H1 (cell line): ENCODE measurements around the gene MTNR1A. TPM values are rescaled to one million over a fixed set of nuclear protein-coding genes. Genes with fewer than 3 reads are reported as not detected.
"Not testable (repeated sequence)": the region's sequence is repeated elsewhere in the genome, so short reads cannot be mapped to it uniquely, and the experiment has no call there.

Source experiments
- CTCF ChIA-PET: fragments of 300-600 bp; sonication (Branson Sonifier 250); formaldehyde crosslinking; loops from one replicate; lab custom pipeline; 2021; ENCODE audit not compliant: partially characterized antibody; lab: Charles Lee
- POLR2A ChIA-PET: fragments of 300-600 bp; sonication (Branson Sonifier 250); formaldehyde crosslinking; loops from one replicate; lab custom pipeline; 2021; ENCODE audit warnings: inconsistent platforms; ENCODE audit not compliant: partially characterized antibody; lab: Charles Lee
- DNase-seq, 2 experiments: peaks; one replicate each; pipeline versions ENCODE4 v3.0.0 to v3.0.0-alpha.2; 2010 to 2022; ENCODE audit warnings: low spot score in 2 of 2, low read depth in 1 of 2, mixed read lengths in 1 of 2
- FAIRE-seq: peaks from 2 replicates; lab custom pipeline; 2011; peaks lifted over from hg19 to GRCh38; lab: Jason Lieb, UNC
- H2AFZ ChIP-seq: 2 replicates; pipeline ENCODE4 v1.8.1; 2012; ENCODE audit warnings: low read length, inconsistent platforms
- H2AK5ac ChIP-seq: 2 replicates; pipeline ENCODE4 v1.6.1; 2013; ENCODE audit warnings: low read depth, low read length
- H2BK120ac ChIP-seq: replicated peaks from 2 replicates; pipeline ENCODE3; 2013; ENCODE audit warnings: low read depth, low read length, inconsistent platforms
- H2BK12ac ChIP-seq: 2 replicates; pipeline ENCODE4 v1.6.1; 2013; ENCODE audit warnings: low read depth, low read length
- H2BK15ac ChIP-seq: 2 replicates; pipeline ENCODE4 v1.6.1; 2013; ENCODE audit warnings: low read length
- H2BK20ac ChIP-seq: 2 replicates; pipeline ENCODE4 v1.6.1; 2013; ENCODE audit warnings: low read length
- H2BK5ac ChIP-seq: 2 replicates; pipeline ENCODE4 v1.6.1; 2013; ENCODE audit warnings: low read depth, low read length
- H3K14ac ChIP-seq: 2 replicates; pipeline ENCODE4 v1.6.1; 2013; ENCODE audit warnings: inconsistent platforms; ENCODE audit not compliant: insufficient read length
- H3K18ac ChIP-seq: 2 replicates; pipeline ENCODE4 v1.6.1; 2013; ENCODE audit warnings: low read length; ENCODE audit errors: extremely low read depth
- H3K23ac ChIP-seq: 2 replicates; pipeline ENCODE4 v1.6.1; 2013; ENCODE audit warnings: inconsistent platforms; ENCODE audit not compliant: insufficient read length
- H3K23me2 ChIP-seq: 2 replicates; pipeline ENCODE4 v1.6.1; 2013; ENCODE audit warnings: low read depth, low read length
- H3K27ac ChIP-seq: 2 replicates; pipeline ENCODE4 v1.6.1; 2011; ENCODE audit warnings: low read depth, low read length, inconsistent platforms
- H3K27me3 ChIP-seq, 4 experiments: replicated peaks in 1 of 4; 1 replicate in 1 of 4; 2 replicates in 3 of 4; pipeline versions ENCODE4 v1.6.1 to v1.8.1; 2011 to 2013; ENCODE audit warnings: low read length in 3 of 4, mild to moderate bottlenecking in 3 of 4, inconsistent platforms in 2 of 4, mixed read lengths in 2 of 4, moderate library complexity in 1 of 4; ENCODE audit not compliant: control insufficient read depth in 3 of 4, insufficient read depth in 3 of 4; ENCODE audit errors: extremely low read depth in 1 of 4
- H3K36me3 ChIP-seq, 4 experiments: 2 replicates each; pipeline versions ENCODE4 v1.6.1 to v1.8.1; 2011 to 2013; ENCODE audit warnings: mild to moderate bottlenecking in 4 of 4, low read length in 3 of 4, moderate library complexity in 2 of 4, control low read depth in 1 of 4, inconsistent platforms in 1 of 4; ENCODE audit not compliant: insufficient read depth in 4 of 4, control insufficient read depth in 2 of 4
- H3K4ac ChIP-seq: replicated peaks from 2 replicates; pipeline ENCODE3; 2013; ENCODE audit warnings: low read length, low read depth, mixed read lengths, inconsistent platforms; ENCODE audit not compliant: insufficient read length
- H3K4me1 ChIP-seq, 4 experiments: replicated peaks in 1 of 4; 1 replicate in 1 of 4; 2 replicates in 3 of 4; pipeline versions ENCODE4 v1.6.1 to v1.8.1; 2011 to 2013; ENCODE audit warnings: low read length in 3 of 4, inconsistent platforms in 2 of 4, mixed read lengths in 1 of 4; ENCODE audit not compliant: insufficient read depth in 4 of 4, control insufficient read depth in 3 of 4
- H3K4me2 ChIP-seq, 2 experiments: 2 replicates each; pipeline versions ENCODE4 v1.6.1 to v1.8.1; 2011 to 2013; ENCODE audit warnings: low read depth in 2 of 2, low read length in 2 of 2, control low read depth in 1 of 2, inconsistent platforms in 1 of 2, mild to moderate bottlenecking in 1 of 2; ENCODE audit not compliant: insufficient read depth in 1 of 2
- H3K4me3 ChIP-seq, 4 experiments: fragments of 200-600, 300-600 bp in 1 of 4; sonication (generic), shearing (Covaris generic), sonication (Bioruptor Twin) in 1 of 4; 2 replicates each; pipeline versions ENCODE4 v1.5.1 to v1.8.1; 2011 to 2016; ENCODE audit warnings: low read length in 4 of 4, low read depth in 3 of 4, control low read depth in 2 of 4, inconsistent platforms in 2 of 4, mild to moderate bottlenecking in 2 of 4, mixed read lengths in 1 of 4, moderate library complexity in 1 of 4; ENCODE audit not compliant: insufficient read depth in 2 of 4; ENCODE audit errors: extremely low read depth in 1 of 4
- H3K56ac ChIP-seq: replicated peaks from 2 replicates; pipeline ENCODE3; 2013; ENCODE audit warnings: low read depth, mild to moderate bottlenecking, mixed read lengths, low read length, inconsistent platforms; ENCODE audit not compliant: insufficient read length
- H3K79me1 ChIP-seq: 2 replicates; pipeline ENCODE4 v1.6.1; 2013; ENCODE audit warnings: low read depth, low read length, control low read depth
- H3K79me2 ChIP-seq, 2 experiments: 2 replicates each; pipeline versions ENCODE4 v1.6.1 to v1.8.1; 2012 to 2013; ENCODE audit warnings: low read length in 2 of 2, mild to moderate bottlenecking in 2 of 2, inconsistent platforms in 1 of 2; ENCODE audit not compliant: insufficient read depth in 2 of 2, control insufficient read depth in 1 of 2
- H3K9ac ChIP-seq, 4 experiments: replicated peaks in 1 of 4; 1 replicate in 1 of 4; 2 replicates in 3 of 4; pipeline versions ENCODE4 v1.6.1 to v1.8.1; 2011 to 2013; ENCODE audit warnings: low read depth in 3 of 4, low read length in 3 of 4, control low read depth in 2 of 4, mild to moderate bottlenecking in 2 of 4, moderate library complexity in 2 of 4, inconsistent platforms in 1 of 4; ENCODE audit errors: extremely low read depth in 1 of 4
- H3K9me3 ChIP-seq, 2 experiments: 2 replicates each; pipeline versions ENCODE4 v1.6.1 to v1.8.1; 2012 to 2013; ENCODE audit warnings: mild to moderate bottlenecking in 2 of 2, moderate library complexity in 2 of 2, control low read depth in 1 of 2, inconsistent platforms in 1 of 2, low read depth in 1 of 2, low read length in 1 of 2, mixed read lengths in 1 of 2; ENCODE audit not compliant: insufficient read depth in 2 of 2
- H4K20me1 ChIP-seq, 2 experiments: replicated peaks in 1 of 2; 2 replicates each; pipeline versions ENCODE3 to v1.8.1; 2011 to 2013; ENCODE audit warnings: inconsistent platforms in 2 of 2, low read length in 2 of 2, mild to moderate bottlenecking in 1 of 2; ENCODE audit not compliant: insufficient read depth in 2 of 2, control insufficient read depth in 1 of 2
- H4K5ac ChIP-seq: 2 replicates; pipeline ENCODE4 v1.6.1; 2013; ENCODE audit warnings: low read length, low read depth, mixed read lengths, inconsistent platforms; ENCODE audit not compliant: insufficient read length
- H4K8ac ChIP-seq: 2 replicates; pipeline ENCODE4 v1.8.0; 2013; ENCODE audit warnings: mild to moderate bottlenecking, moderate library complexity, low read length, inconsistent platforms; ENCODE audit not compliant: insufficient read depth; ENCODE audit errors: extremely low read depth
- H4K91ac ChIP-seq: replicated peaks from 2 replicates; pipeline ENCODE3; 2013; ENCODE audit warnings: low read length, mixed read lengths, inconsistent platforms; ENCODE audit not compliant: insufficient read length
- WGBS, 2 experiments: shearing (Covaris generic) in 1 of 2; methylation state at CpG; one replicate each; pipeline versions ENCODE4 v1.1.6 to v1.1.7; 2013 to 2015; ENCODE audit warnings: low lambda C conversion rate in 2 of 2, mixed read lengths in 2 of 2, inconsistent platforms in 1 of 2, low coverage in 1 of 2, missing lambda C conversion rate in 1 of 2; ENCODE audit not compliant: insufficient replicate concordance in 2 of 2, insufficient coverage in 1 of 2, insufficient read length in 1 of 2; ENCODE audit errors: extremely low coverage in 1 of 2, missing lambda C conversion rate in 1 of 2; 5-methylcytosine and 5-hydroxymethylcytosine counted together
- polyA plus RNA-seq, 7 experiments: library from polyadenylated mRNA; depleted of rRNA in 3 of 7; stranded (reverse) in 5 of 7; unstranded in 2 of 7; fragments of >200 nt in 5 of 7; fragments of 200-250 nt in 2 of 7; gene quantifications; 1 replicate in 5 of 7; 2 replicates in 1 of 7; 4 replicates in 1 of 7; pipeline versions ENCODE4 v1.2.1 to v1.2.3, GENCODE V29; 2011 to 2013; ENCODE audit warnings: missing spikeins in 2 of 7, mixed read lengths in 2 of 7
- total RNA-seq: library from RNA; stranded (reverse); fragmentation: NEBNext Ultra II Directional; extraction: Animal tissue kit (Norgen Biotek cat#: 25700); gene quantifications from 2 replicates; pipeline ENCODE4 v1.2.1, GENCODE V29; 2021

Gene MTNR1A
- total and polyA plus RNA-seq, 2 of the 8 experiments (the other 6 are each of a cell fraction or from before 2014, with no cell fraction given), result 0.45 to 1.0 TPM

GRCh38 chr4:186523927-186524326, 31.4 kb downstream of the MTNR1A start:
- H2BK120ac ChIP-seq, DNase-seq, H4K91ac ChIP-seq, H3K36me3 ChIP-seq, H3K9me3 ChIP-seq, FAIRE-seq, H3K4me2 ChIP-seq, H3K18ac ChIP-seq, H2AFZ ChIP-seq, H3K9ac ChIP-seq, H3K79me2 ChIP-seq, H3K27me3 ChIP-seq, H2AK5ac ChIP-seq, H3K14ac ChIP-seq, H2BK20ac ChIP-seq, H4K8ac ChIP-seq, H3K56ac ChIP-seq, H2BK12ac ChIP-seq, CTCF ChIA-PET, H2BK15ac ChIP-seq, H4K20me1 ChIP-seq, H3K23me2 ChIP-seq, H4K5ac ChIP-seq, H3K4me1 ChIP-seq, H3K79me1 ChIP-seq, H3K4me3 ChIP-seq, H3K27ac ChIP-seq, H2BK5ac ChIP-seq, H3K23ac ChIP-seq, H3K4ac ChIP-seq, POLR2A ChIA-PET: not testable (repeated sequence)
- 79% methylated on average over 3 of the region's 4 CpGs; no CpG with 5 or more reads in 1 of the 2 experiments for WGBS, 2 experiments
